SJCRH30 (cell line): ENCODE data around the gene MAPK8IP3. TPM values are rescaled to one million over a fixed set of nuclear protein-coding genes. Genes with fewer than 3 reads are reported as not detected.
"Not testable (repeated sequence)": the region's sequence is repeated elsewhere in the genome, so short reads cannot be mapped to it uniquely, and the experiment has no call there.

Source experiments
- DNase-seq, 2 experiments: peaks; one replicate each; pipeline ENCODE4 v3.0.0-alpha.2; 2015 to 2020
- H3K27ac ChIP-seq: fragments of 250-450 bp; sonication (Bioruptor Pico); 2 replicates; pipeline ENCODE4 v1.5.1; 2020; ENCODE audit warnings: mild to moderate bottlenecking, moderate library complexity
- H3K27me3 ChIP-seq: fragments of 250-450 bp; sonication (Bioruptor Pico); 2 replicates; pipeline ENCODE4 v1.5.1; 2020; ENCODE audit warnings: mild to moderate bottlenecking, moderate library complexity
- H3K36me3 ChIP-seq: fragments of 250-450 bp; sonication (Bioruptor Pico); 2 replicates; pipeline ENCODE4 v1.5.1; 2020; ENCODE audit warnings: mild to moderate bottlenecking, moderate library complexity
- H3K4me1 ChIP-seq: fragments of 250-450 bp; sonication (Bioruptor Pico); 2 replicates; pipeline ENCODE4 v1.5.1; 2020; ENCODE audit warnings: mild to moderate bottlenecking, moderate library complexity
- H3K4me3 ChIP-seq: fragments of 250-450 bp; sonication (Bioruptor Pico); 2 replicates; pipeline ENCODE4 v1.5.1; 2020; ENCODE audit warnings: mild to moderate bottlenecking, moderate library complexity
- H3K9me3 ChIP-seq: fragments of 250-450 bp; sonication (Bioruptor Pico); replicated peaks from 2 replicates; pipeline ENCODE4 v1.5.1; 2020; ENCODE audit warnings: mild to moderate bottlenecking, moderate library complexity
- total RNA-seq: library from RNA; depleted of rRNA; stranded (reverse); fragments of >200 nt; shearing (Covaris generic); gene quantifications from 2 replicates; pipeline ENCODE4 v1.2.3, GENCODE V29; 2014

Gene MAPK8IP3
- total RNA-seq, 1 experiment from 2014 or later: 34.7 TPM

GRCh38 chr16:1691276-1691675 lies 14.7 kb upstream of the MAPK8IP3 start:
- DNase-seq: no peak
- peaks cover 57% of the 10 kb centered on the region for H3K36me3 ChIP-seq

GRCh38 chr16:1691956-1692355 lies 14.0 kb upstream of the MAPK8IP3 start:
- Histone ChIP-seq H3K27ac (no peak overlapping the region), H3K4me1 (no peaks in the 10 kb centered on the region), H3K36me3 (peaks cover 62% of the 10 kb centered on the region), H3K27me3 (no peaks in the 10 kb centered on the region), H3K9me3 (no peaks in the 10 kb centered on the region), H3K4me3 (no peak overlapping the region)
- DNase-seq: no peak

More at GRCh38 chr16:1691276-1691675, 14.7 kb upstream of the MAPK8IP3 start:
- Histone ChIP-seq H3K4me3 (no peak overlapping the region), H3K27ac (no peak overlapping the region), H3K27me3 (no peaks in the 10 kb centered on the region), H3K9me3 (no peaks in the 10 kb centered on the region), H3K4me1 (no peaks in the 10 kb centered on the region)

- H3K27me3 ChIP-seq: no peaks in the 10 kb centered on the region
- no peak for DNase-seq
- no peaks in the 10 kb centered on the region for H3K9me3 ChIP-seq
- no peaks in the 10 kb centered on the region for H3K4me1 ChIP-seq
- peaks cover 60% of the 10 kb centered on the region for H3K36me3 ChIP-seq
- H3K27ac ChIP-seq: no peak overlapping the region
- H3K4me3 ChIP-seq: no peak overlapping the region
Measured at GRCh38 chr16:1696863-1697262, 9.1 kb upstream of the MAPK8IP3 start.

- Histone ChIP-seq H3K27me3 (no peaks in the 10 kb centered on the region), H3K9me3 (no peaks in the 10 kb centered on the region), H3K4me3 (no peak overlapping the region), H3K27ac (no peak overlapping the region), H3K4me1 (no peaks in the 10 kb centered on the region), H3K36me3 (peaks cover 49% of the 10 kb centered on the region)
- DNase-seq: no peak
Measured at GRCh38 chr16:1698680-1699079, 7.3 kb upstream of the MAPK8IP3 start.

GRCh38 chr16:1700246-1700645 lies 5.7 kb upstream of the MAPK8IP3 start:
- Histone ChIP-seq H3K4me1 (no peaks in the 10 kb centered on the region), H3K9me3 (no peaks in the 10 kb centered on the region), H3K27me3 (no peaks in the 10 kb centered on the region), H3K27ac (no peak overlapping the region), H3K36me3 (peaks cover 37% of the 10 kb centered on the region), H3K4me3 (no peak overlapping the region)
- DNase-seq: no peak

- peaks cover 27% of the 10 kb centered on the region for H3K36me3 ChIP-seq
Measured at GRCh38 chr16:1701216-1701878, 4.6 kb upstream of the MAPK8IP3 start.

GRCh38 chr16:1705324-1705687 lies 689 bp upstream of the MAPK8IP3 start:
- H3K9me3 ChIP-seq, DNase-seq, H3K27me3 ChIP-seq, H3K36me3 ChIP-seq, H3K4me1 ChIP-seq: not testable (repeated sequence)
- H3K27ac ChIP-seq: peak overlapping the region; percentile 56
- peak overlapping the region; percentile 85 for H3K4me3 ChIP-seq

More at GRCh38 chr16:1701216-1701878, 4.6 kb upstream of the MAPK8IP3 start:
- no peak for DNase-seq
- Histone ChIP-seq H3K27ac (no peak overlapping the region), H3K4me3 (no peak overlapping the region), H3K27me3 (no peaks in the 10 kb centered on the region), H3K4me1 (no peaks in the 10 kb centered on the region), H3K9me3 (no peaks in the 10 kb centered on the region)

DNA sequence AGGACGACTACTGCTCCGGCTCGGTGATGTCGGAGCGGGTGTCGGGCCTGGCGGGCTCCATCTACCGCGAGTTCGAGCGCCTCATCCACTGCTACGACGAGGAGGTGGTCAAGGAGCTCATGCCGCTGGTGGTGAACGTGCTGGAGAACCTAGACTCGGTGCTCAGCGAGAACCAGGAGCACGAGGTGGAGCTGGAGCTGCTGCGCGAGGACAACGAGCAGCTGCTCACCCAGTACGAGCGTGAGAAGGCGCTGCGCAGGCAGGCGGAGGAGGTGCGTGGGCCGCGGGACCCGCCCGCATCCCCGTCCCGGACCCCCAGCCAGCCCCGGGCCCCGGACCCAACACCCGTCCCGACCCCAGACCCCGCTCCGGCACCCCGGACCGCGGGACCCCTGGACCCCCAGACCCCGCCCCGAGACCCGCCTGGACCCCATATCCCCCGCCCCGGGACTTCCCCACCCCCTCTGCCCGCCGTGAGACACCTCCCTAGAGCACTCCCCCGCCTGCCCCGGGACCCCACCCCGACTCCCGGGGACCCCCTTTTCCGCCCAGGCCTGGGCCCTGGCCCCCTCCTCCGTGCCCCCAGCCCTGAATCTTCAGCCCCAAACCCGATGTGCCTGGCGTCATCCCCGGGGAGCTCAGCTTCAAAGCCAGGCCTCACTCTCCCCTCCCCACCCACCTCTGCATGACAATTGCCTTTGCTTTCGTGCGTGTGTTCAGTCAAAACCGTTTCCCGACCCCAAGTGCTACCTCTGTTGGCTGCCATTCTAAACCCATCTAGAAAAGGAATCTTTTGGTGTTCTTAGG lies 594 bp downstream of the MAPK8IP3 start:
- peak in 1 of 2 experiments; percentile 29 for DNase-seq

GRCh38 chr16:1707193-1707790 lies 1.3 kb downstream of the MAPK8IP3 start:
- Histone ChIP-seq H3K9me3 (no peaks in the 10 kb centered on the region), H3K27ac (no peak overlapping the region; the same call in 1 of the 2 replicates), H3K4me3 (peak overlapping the region; percentile 85), H3K27me3 (no peaks in the 10 kb centered on the region), H3K36me3 (peaks cover 4% of the 10 kb centered on the region), H3K4me1 (peaks cover 4% of the 10 kb centered on the region; the same call in 1 of the 2 replicates)
- DNase-seq: peak in 1 of 2 experiments; percentile 26

More for the DNA sequence above, 594 bp downstream of the MAPK8IP3 start:
- no peaks in the 10 kb centered on the region for H3K9me3 ChIP-seq
- H3K27me3 ChIP-seq: no peaks in the 10 kb centered on the region
- H3K27ac ChIP-seq: peak overlapping the region; percentile 88
- peaks cover 4% of the 10 kb centered on the region; the same call in 1 of the 2 replicates for H3K4me1 ChIP-seq
- peak overlapping the region; percentile 85 for H3K4me3 ChIP-seq
- peaks cover 6% of the 10 kb centered on the region for H3K36me3 ChIP-seq

DNA sequence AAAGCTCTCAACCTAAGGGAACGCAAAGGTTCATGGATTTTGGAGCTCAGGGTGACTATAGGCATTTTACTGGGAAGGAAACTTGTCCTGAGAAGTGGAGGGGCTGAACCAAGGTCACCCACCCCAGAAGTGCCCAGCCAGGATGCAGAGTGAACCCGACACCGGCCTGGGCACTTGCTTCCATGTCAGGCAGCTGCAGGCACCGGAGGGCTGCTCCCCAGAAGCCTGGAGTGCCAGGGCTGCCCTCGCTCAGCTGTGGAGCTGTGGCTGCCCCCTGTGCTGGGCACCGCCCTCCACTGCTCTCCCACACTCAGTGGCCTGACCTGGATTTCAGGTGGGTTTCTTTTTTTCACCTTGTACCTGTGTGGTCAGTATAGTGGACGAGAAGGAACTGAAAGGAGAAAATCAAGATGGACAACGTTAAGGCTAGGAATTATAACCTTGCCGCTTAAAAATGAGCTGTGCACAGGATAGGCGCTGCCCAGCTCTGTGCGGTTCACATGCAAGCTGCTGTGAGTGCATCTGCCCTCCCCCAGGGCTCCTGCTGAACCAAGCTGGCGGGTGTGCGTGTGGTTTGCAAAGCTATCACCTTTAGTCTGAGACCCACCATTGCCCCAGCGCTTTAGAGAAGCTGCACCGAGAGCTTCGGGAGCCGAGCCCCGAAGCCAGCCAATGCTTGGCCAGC lies 2.2 kb downstream of the MAPK8IP3 start:
- no peak overlapping the region for H3K4me3 ChIP-seq
- no peaks in the 10 kb centered on the region for H3K27me3 ChIP-seq
- no peak for DNase-seq
- H3K27ac ChIP-seq: no peak overlapping the region
- H3K4me1 ChIP-seq: peaks cover 4% of the 10 kb centered on the region; the same call in 1 of the 2 replicates
- no peaks in the 10 kb centered on the region for H3K9me3 ChIP-seq
- H3K36me3 ChIP-seq: no peaks in the 10 kb centered on the region

GRCh38 chr16:1708768-1709180 lies 2.8 kb downstream of the MAPK8IP3 start:
- H3K27me3 ChIP-seq: no peaks in the 10 kb centered on the region
- no peak for DNase-seq
- no peaks in the 10 kb centered on the region for H3K36me3 ChIP-seq
- no peak overlapping the region for H3K4me3 ChIP-seq
- no peaks in the 10 kb centered on the region for H3K9me3 ChIP-seq
- H3K27ac ChIP-seq: no peak overlapping the region
- peaks cover 4% of the 10 kb centered on the region; the same call in 1 of the 2 replicates for H3K4me1 ChIP-seq

DNA sequence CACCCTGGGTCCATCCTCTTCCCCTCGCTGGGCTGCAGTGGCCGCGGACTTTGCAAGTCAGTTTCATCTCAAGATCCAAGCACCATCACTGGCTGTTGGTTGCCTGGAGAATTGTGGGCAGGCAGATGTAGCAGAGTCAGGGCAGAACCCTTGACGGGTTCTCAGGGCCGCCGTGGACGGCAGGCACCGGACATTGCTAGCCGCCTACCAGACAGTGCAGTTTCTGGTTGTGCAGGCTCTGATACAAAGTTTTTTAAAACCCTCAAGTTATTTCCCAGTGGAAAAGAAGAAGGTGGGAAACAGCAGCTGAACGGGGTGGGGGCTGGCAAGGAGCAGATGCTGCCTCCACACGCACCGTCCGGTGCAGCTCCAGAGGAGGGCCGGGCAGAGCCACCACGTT lies 3.4 kb downstream of the MAPK8IP3 start:
- H3K4me3 ChIP-seq: no peak overlapping the region
- no peak overlapping the region for H3K27ac ChIP-seq
- H3K9me3 ChIP-seq: no peaks in the 10 kb centered on the region
- H3K36me3 ChIP-seq: no peaks in the 10 kb centered on the region
- no peak for DNase-seq
- no peaks in the 10 kb centered on the region for H3K27me3 ChIP-seq
- peaks cover 4% of the 10 kb centered on the region; the same call in 1 of the 2 replicates for H3K4me1 ChIP-seq

- peaks cover 4% of the 10 kb centered on the region; the same call in 1 of the 2 replicates for H3K4me1 ChIP-seq
- no peak overlapping the region for H3K27ac ChIP-seq
- DNase-seq: no peak
- 0 out of 2 replicates have a peak, but pooled peaks cover under 1% of the 10 kb centered on the region for H3K36me3 ChIP-seq
- no peaks in the 10 kb centered on the region for H3K9me3 ChIP-seq
- H3K4me3 ChIP-seq: no peak overlapping the region
- no peaks in the 10 kb centered on the region for H3K27me3 ChIP-seq
Measured at GRCh38 chr16:1710811-1711507, 5.0 kb downstream of the MAPK8IP3 start.

DNA sequence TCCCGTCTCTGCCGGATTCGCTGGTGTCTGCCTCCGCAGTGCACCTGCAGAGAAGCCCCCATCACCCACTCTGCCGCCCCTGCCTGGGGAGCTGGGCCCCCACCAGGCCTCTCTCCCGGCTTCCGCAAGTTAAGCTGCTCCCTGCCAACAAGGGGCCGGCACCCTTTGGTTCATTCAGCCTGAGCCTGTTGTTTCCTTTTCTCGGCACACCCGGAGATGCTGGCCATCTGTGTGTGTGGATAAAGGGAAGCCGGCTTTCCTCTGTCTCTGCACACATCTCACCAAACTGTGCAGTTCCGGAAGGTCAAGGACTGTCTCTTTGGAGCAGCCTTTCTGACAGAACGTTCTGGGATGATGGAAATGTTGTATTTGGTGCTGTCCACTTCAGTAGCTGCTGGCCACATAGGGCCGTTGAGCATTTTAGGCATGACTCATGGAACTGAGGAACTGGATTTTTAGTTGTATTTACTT lies 6.8 kb downstream of the MAPK8IP3 start:
- no peak for DNase-seq
- H3K27me3 ChIP-seq: no peaks in the 10 kb centered on the region
- H3K4me1 ChIP-seq: no peaks in the 10 kb centered on the region
- no peaks in the 10 kb centered on the region for H3K9me3 ChIP-seq
- 0 out of 2 replicates have a peak, but pooled peaks cover 2% of the 10 kb centered on the region for H3K36me3 ChIP-seq
- no peak overlapping the region for H3K4me3 ChIP-seq
- H3K27ac ChIP-seq: no peak overlapping the region
